Body of pancreas (tissue), 4 donors: Measurements from ENCODE around the gene DUSP6. TPM values are rescaled to one million over a fixed set of nuclear protein-coding genes. Genes with fewer than 3 reads are reported as not detected.
A peak's percentile ranks its signal among the peaks of the same experiment; 100 is the strongest.

Experiments
- ATAC-seq: fragments of 150-250 bp; one replicate; pipeline ENCODE4 v1.9.1; 2016
- DNase-seq, 4 donors: peaks; one replicate each; pipeline ENCODE4 v3.0.0-alpha.2; 2019
- H3K27ac ChIP-seq, 4 donors: fragments of 200-600 bp; sonication (generic); 1 replicate in 3 of 4; 2 replicates in 1 of 4; pipeline versions ENCODE4 v1.5.1 to v1.6.1; 2016 to 2019; ENCODE audit warnings: mild to moderate bottlenecking in 1 of 4, mixed read lengths in 1 of 4, moderate library complexity in 1 of 4
- H3K27me3 ChIP-seq, 2 donors: fragments of 200-600 bp; sonication (generic); one replicate each; pipeline ENCODE4 v1.6.0; 2016; ENCODE audit warnings: mild to moderate bottlenecking in 1 of 2
- H3K36me3 ChIP-seq, 2 donors: fragments of 200-600 bp; sonication (generic); replicated peaks in 1 of 2; 2 replicates each; pipeline ENCODE4 v1.5.1; 2016; ENCODE audit warnings: low read depth in 2 of 2; ENCODE audit not compliant: insufficient read depth in 1 of 2
- H3K4me1 ChIP-seq: fragments of 200-600 bp; sonication (generic); one replicate; pipeline ENCODE4 v1.6.0; 2016
- H3K4me3 ChIP-seq, 2 donors: fragments of 200-600 bp; sonication (generic); 1 replicate in 1 of 2; 2 replicates in 1 of 2; pipeline ENCODE4 v1.5.1; 2016 to 2019
- H3K9me3 ChIP-seq, 3 donors: fragments of 200-600 bp; sonication (generic); 1 replicate in 2 of 3; 2 replicates in 1 of 3; pipeline ENCODE4 v1.5.1; 2016
- CTCF ChIP-seq, 7 experiments: fragments of 450-650 bp in 4 of 7; fragments of 200-600 bp in 3 of 7; sonication (generic) in 3 of 7; IDR thresholded peaks; one replicate each; pipeline ENCODE4 v1.5.1; 2016 to 2019; ENCODE audit warnings: antibody characterized with exemption in 7 of 7
- POLR2A ChIP-seq, 3 donors: fragments of 450-650 bp; IDR thresholded peaks; one replicate each; pipeline ENCODE4 v1.6.1; 2016; ENCODE audit warnings: antibody characterized with exemption in 3 of 3, mild to moderate bottlenecking in 2 of 3
- WGBS, 2 donors: methylation state at CpG; one replicate each; pipeline ENCODE4 v1.1.5; 2017; 5-methylcytosine and 5-hydroxymethylcytosine counted together
- intact Hi-C: fragments of 100-400 bp; cut with DNase I; formaldehyde crosslinking; loops from one replicate; pipeline ENCODE4 v1.15.1; 2023
- total RNA-seq, 2 donors: library from RNA; depleted of rRNA; stranded (reverse); fragments of >200 nt; gene quantifications; one replicate each; pipeline ENCODE4 v1.1.0, GENCODE V29; 2016

The DUSP6 gene
- total RNA-seq, 2 donors from 2014 or later: 21.3 to 49.8 TPM

GRCh38 chr12:89351489-89352241 is 636 bp downstream of the DUSP6 start:
- no peaks in the 10 kb centered on the region for H3K9me3 ChIP-seq
- H3K4me1 ChIP-seq: peaks cover 46% of the 10 kb centered on the region
- TF ChIP-seq CTCF (IDR thresholded peaks at IDR 0.05): no peak
- TF ChIP-seq POLR2A (IDR thresholded peaks at IDR 0.05): peak in 1 of 3 donors; percentile 33
- peak overlapping the region; percentile 85 to 87 for H3K4me3 ChIP-seq
- intact Hi-C loops: no loop called here
- H3K27ac ChIP-seq: peak overlapping the region; percentile 99 to 100 (median 100)
- DNase-seq (peak; percentile 54 to 67 (median 57)), ATAC-seq (peak; percentile 2)
- 1% methylated on average over 25 to 85 of the region's 87 CpGs for WGBS, 2 donors
- H3K36me3 ChIP-seq: no peaks in the 10 kb centered on the region
- no peaks in the 10 kb centered on the region for H3K27me3 ChIP-seq

GRCh38 chr12:89350630-89351488 is 1.4 kb downstream of the DUSP6 start:
- intact Hi-C loops: no loop called here
- DNase-seq (peak; percentile 31 to 47 (median 32)), ATAC-seq (no peak)
- WGBS, 2 donors: 3 to 6% methylated on average over 50 to 51 of the region's 51 CpGs
- no peaks in the 10 kb centered on the region for H3K27me3 ChIP-seq
- peak overlapping the region; percentile 99 to 100 (median 100) for H3K27ac ChIP-seq
- peak overlapping the region; percentile 85 to 87 for H3K4me3 ChIP-seq
- TF ChIP-seq CTCF (IDR thresholded peaks at IDR 0.05) (no peak), POLR2A (IDR thresholded peaks at IDR 0.05) (no peak)
- H3K4me1 ChIP-seq: peaks cover 47% of the 10 kb centered on the region
- no peaks in the 10 kb centered on the region for H3K36me3 ChIP-seq
- H3K9me3 ChIP-seq: no peaks in the 10 kb centered on the region

- 24 to 38% methylated on average over 7 of the region's 7 CpGs for WGBS, 2 donors
- Histone ChIP-seq H3K4me3 (peak overlapping the region; percentile 85 to 87), H3K4me1 (peaks cover 47% of the 10 kb centered on the region), H3K27ac (peak overlapping the region; percentile 99 to 100 (median 100)), H3K9me3 (no peaks in the 10 kb centered on the region), H3K27me3 (no peaks in the 10 kb centered on the region), H3K36me3 (no peaks in the 10 kb centered on the region)
- intact Hi-C loops: no loop called here
- no peak for DNase-seq
- TF ChIP-seq POLR2A (IDR thresholded peaks at IDR 0.05) (no peak), CTCF (IDR thresholded peaks at IDR 0.05) (no peak)
- ATAC-seq: no peak
These were observed 2.1 kb downstream of the DUSP6 start for GRCh38 chr12:89350260-89350629.

- H3K36me3 ChIP-seq: no peaks in the 10 kb centered on the region
- WGBS, 2 donors: 34 to 52% methylated on average over 6 of the region's 6 CpGs
- H3K9me3 ChIP-seq: no peaks in the 10 kb centered on the region
- ATAC-seq (no peak), DNase-seq (peak in 3 of 4 donors; percentile 33 to 57 (median 40))
- peak overlapping the region in 3 of 4 donors; percentile 99 to 100 (median 99) for H3K27ac ChIP-seq
- H3K4me3 ChIP-seq: peak overlapping the region in 1 of 2 donors; percentile 87
- intact Hi-C loops: no loop called here
- H3K4me1 ChIP-seq: peaks cover 47% of the 10 kb centered on the region
- H3K27me3 ChIP-seq: no peaks in the 10 kb centered on the region
- TF ChIP-seq POLR2A (IDR thresholded peaks at IDR 0.05): peak in 2 of 3 donors; percentile 43 to 63
- TF ChIP-seq CTCF (IDR thresholded peaks at IDR 0.05): no peak
These were observed 2.5 kb downstream of the DUSP6 start for GRCh38 chr12:89349814-89350213.
